HL-60 (cell line): ENCODE data around the gene AKT2.

Source experiments
- CTCF ChIP-seq: IDR thresholded peaks from one replicate; pipeline ENCODE4 v1.5.1; 2011; ENCODE audit warnings: low read length, control low read depth, inconsistent platforms; ENCODE audit not compliant: insufficient read depth
- GABPA ChIP-seq: IDR thresholded peaks from 2 replicates; pipeline ENCODE4 v1.6.1; 2012; ENCODE audit warnings: low read depth
- POLR2AphosphoS5 ChIP-seq: IDR thresholded peaks from 2 replicates; pipeline ENCODE4 v1.6.1; 2012; ENCODE audit warnings: low read depth
- REST ChIP-seq: IDR thresholded peaks from 2 replicates; pipeline ENCODE4 v1.6.1; 2012; ENCODE audit warnings: low read depth; ENCODE audit not compliant: insufficient replicate concordance
- SPI1 ChIP-seq: IDR thresholded peaks from 2 replicates; pipeline ENCODE4 v1.6.1; 2012; ENCODE audit warnings: low read depth, mild to moderate bottlenecking, borderline replicate concordance

- no peak for TF ChIP-seq CTCF
- no peak for TF ChIP-seq POLR2AphosphoS5
- TF ChIP-seq GABPA, result no peak
- TF ChIP-seq SPI1, result no peak
- TF ChIP-seq REST, result no peak
Measured at GRCh38 chr19:40280608-40281221, 4.4 kb downstream of the AKT2 start.
